Prostate gland (tissue), 2 donors: Measurements from ENCODE around the gene LRRC43.

Source experiments
- POLR2A ChIP-seq: fragments of 450-650 bp; IDR thresholded peaks from one replicate; pipeline ENCODE4 v1.6.1; 2016; ENCODE audit warnings: antibody characterized with exemption, mild to moderate bottlenecking
- POLR2AphosphoS5 ChIP-seq: sonication (generic); formaldehyde crosslinking; IDR thresholded peaks from one replicate; pipeline ENCODE4 v1.6.1; 2017; ENCODE audit warnings: antibody characterized with exemption
- TF ChIP-seq, protein P1 (sequence below), 4 experiments: fragments of 200-600 bp in 2 of 4; fragments of 450-650 bp in 2 of 4; sonication (generic) in 2 of 4; IDR thresholded peaks; 1 replicate in 3 of 4; 2 replicates in 1 of 4; pipeline ENCODE4 v1.5.1; 2016 to 2019; ENCODE audit warnings: antibody characterized with exemption in 4 of 4, mild to moderate bottlenecking in 2 of 4, moderate library complexity in 2 of 4

DNA sequence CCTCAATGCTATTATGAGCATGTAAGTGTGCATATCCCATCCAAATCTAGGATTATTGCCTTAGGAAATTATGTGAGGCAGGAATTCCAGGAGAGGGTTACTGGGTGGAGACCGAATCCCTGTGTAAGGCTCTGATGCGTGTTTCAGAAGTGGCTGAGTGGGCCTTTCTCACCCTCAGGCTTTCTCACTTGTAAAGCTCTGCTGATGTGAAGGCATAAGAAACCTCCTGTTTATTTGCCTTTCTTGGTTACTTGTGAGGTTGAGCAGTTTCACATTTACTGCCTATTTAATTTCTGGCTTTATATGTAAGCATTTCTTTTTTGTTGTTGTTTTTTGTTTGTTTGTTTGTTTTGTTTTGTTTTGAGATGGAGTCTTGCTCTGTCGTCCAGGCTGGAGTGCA lies 19.9 kb upstream of the LRRC43 start:
- TF ChIP-seq, protein P1, sequence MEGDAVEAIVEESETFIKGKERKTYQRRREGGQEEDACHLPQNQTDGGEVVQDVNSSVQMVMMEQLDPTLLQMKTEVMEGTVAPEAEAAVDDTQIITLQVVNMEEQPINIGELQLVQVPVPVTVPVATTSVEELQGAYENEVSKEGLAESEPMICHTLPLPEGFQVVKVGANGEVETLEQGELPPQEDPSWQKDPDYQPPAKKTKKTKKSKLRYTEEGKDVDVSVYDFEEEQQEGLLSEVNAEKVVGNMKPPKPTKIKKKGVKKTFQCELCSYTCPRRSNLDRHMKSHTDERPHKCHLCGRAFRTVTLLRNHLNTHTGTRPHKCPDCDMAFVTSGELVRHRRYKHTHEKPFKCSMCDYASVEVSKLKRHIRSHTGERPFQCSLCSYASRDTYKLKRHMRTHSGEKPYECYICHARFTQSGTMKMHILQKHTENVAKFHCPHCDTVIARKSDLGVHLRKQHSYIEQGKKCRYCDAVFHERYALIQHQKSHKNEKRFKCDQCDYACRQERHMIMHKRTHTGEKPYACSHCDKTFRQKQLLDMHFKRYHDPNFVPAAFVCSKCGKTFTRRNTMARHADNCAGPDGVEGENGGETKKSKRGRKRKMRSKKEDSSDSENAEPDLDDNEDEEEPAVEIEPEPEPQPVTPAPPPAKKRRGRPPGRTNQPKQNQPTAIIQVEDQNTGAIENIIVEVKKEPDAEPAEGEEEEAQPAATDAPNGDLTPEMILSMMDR (IDR thresholded peaks at IDR 0.05): no peak
- TF ChIP-seq POLR2A: no peak
- no peak for TF ChIP-seq POLR2AphosphoS5
